SK-N-SH (cell line): ENCODE results near the gene WDR53. TPM values are rescaled to one million over a fixed set of nuclear protein-coding genes. Genes with fewer than 3 reads are reported as not detected.
"Not testable (repeated sequence)": the region's sequence is repeated elsewhere in the genome, so short reads cannot be mapped to it uniquely, and the experiment has no call there.

Experiments
- CTCF ChIA-PET: fragments of 300-600, 350-600 bp; formaldehyde crosslinking; extraction: SDS; loops from one replicate; lab custom pipeline; 2021; lab: Yijun Ruan, JAX
- POLR2A ChIA-PET: fragments of 350-600 bp; sonication (Branson Sonifier 250); formaldehyde crosslinking; extraction: SDS; loops from one replicate; lab custom pipeline; 2020; ENCODE audit warnings: antibody characterized with exemption, inconsistent platforms; lab: Yijun Ruan, JAX
- DNase-seq: peaks from one replicate; pipeline ENCODE4 v3.0.0; 2012
- H2AFZ ChIP-seq: fragments of 200-600 bp; sonication (generic); 2 replicates; pipeline ENCODE4 v1.8.1; 2016; ENCODE audit warnings: antibody characterized with exemption, mild to moderate bottlenecking, low read depth
- H3F3A ChIP-seq: fragments of 200-600 bp; sonication (generic); replicated peaks from 2 replicates; pipeline ENCODE3; 2016; ENCODE audit warnings: antibody characterized with exemption, mild to moderate bottlenecking; ENCODE audit not compliant: insufficient read depth
- H3K27ac ChIP-seq, 2 experiments: fragments of 200-500 bp in 1 of 2; fragments of 200-600 bp in 1 of 2; sonication (Bioruptor generic) in 1 of 2; sonication (generic), shearing (Covaris generic) in 1 of 2; 2 replicates each; pipeline versions ENCODE4 v1.5.1 to v1.6.1; 2014 to 2016; ENCODE audit warnings: low read depth in 2 of 2, inconsistent platforms in 1 of 2, low read length in 1 of 2, mild to moderate bottlenecking in 1 of 2, mixed read lengths in 1 of 2
- H3K27me3 ChIP-seq: fragments of 200-600 bp; sonication (generic), shearing (Covaris generic); 2 replicates; pipeline ENCODE4 v1.6.1; 2016; ENCODE audit warnings: mixed run types; ENCODE audit not compliant: insufficient read depth
- H3K36me3 ChIP-seq, 2 experiments: fragments of 200-500 bp in 1 of 2; fragments of 200-600 bp in 1 of 2; sonication (Bioruptor generic) in 1 of 2; sonication (generic) in 1 of 2; replicated peaks in 1 of 2; 2 replicates each; pipeline versions ENCODE3 to v1.5.1; 2014 to 2016; ENCODE audit warnings: low read length in 1 of 2, mild to moderate bottlenecking in 1 of 2; ENCODE audit not compliant: insufficient read depth in 2 of 2, control insufficient read depth in 1 of 2
- H3K4me1 ChIP-seq, 2 experiments: fragments of 200-500 bp in 1 of 2; fragments of 200-600 bp in 1 of 2; sonication (Bioruptor generic) in 1 of 2; sonication (generic), shearing (Covaris generic) in 1 of 2; 2 replicates each; pipeline versions ENCODE4 v1.5.1 to v1.6.1; 2014 to 2016; ENCODE audit warnings: low read depth in 1 of 2, low read length in 1 of 2, mixed run types in 1 of 2; ENCODE audit not compliant: insufficient read depth in 2 of 2, control insufficient read depth in 1 of 2
- H3K4me2 ChIP-seq: fragments of 200-600 bp; sonication (generic), shearing (Covaris generic); 2 replicates; pipeline ENCODE4 v1.6.1; 2017; ENCODE audit warnings: mixed run types
- H3K4me3 ChIP-seq, 2 experiments: fragments of 200-500 bp in 1 of 2; fragments of 200-600 bp in 1 of 2; sonication (Bioruptor generic) in 1 of 2; sonication (generic), shearing (Covaris generic) in 1 of 2; 2 replicates each; pipeline versions ENCODE4 v1.5.1 to v1.8.1; 2014 to 2016; ENCODE audit warnings: low read depth in 2 of 2, inconsistent platforms in 1 of 2, low read length in 1 of 2, mild to moderate bottlenecking in 1 of 2, mixed read lengths in 1 of 2, moderate library complexity in 1 of 2
- H3K79me2 ChIP-seq: fragments of 200-600 bp; sonication (generic); 2 replicates; pipeline ENCODE4 v1.8.1; 2017; ENCODE audit warnings: mild to moderate bottlenecking; ENCODE audit not compliant: insufficient read depth
- H3K9ac ChIP-seq: fragments of 200-600 bp; sonication (generic); 2 replicates; pipeline ENCODE4 v1.6.1; 2017; ENCODE audit warnings: mixed run types
- H3K9me2 ChIP-seq: fragments of 200-600 bp; sonication (generic); 2 replicates; pipeline ENCODE4 v1.6.1; 2017; ENCODE audit warnings: mixed run types
- H3K9me3 ChIP-seq: fragments of 200-600 bp; sonication (generic); 2 replicates; pipeline ENCODE4 v1.6.1; 2017; ENCODE audit warnings: mixed run types, mild to moderate bottlenecking, moderate library complexity
- H4K20me1 ChIP-seq: fragments of 200-600 bp; sonication (generic); 2 replicates; pipeline ENCODE4 v1.6.1; 2017; ENCODE audit warnings: mild to moderate bottlenecking, mixed run types; ENCODE audit not compliant: insufficient read depth
- EZH2phosphoT487 ChIP-seq: fragments of 200-600 bp; sonication (generic); IDR thresholded peaks from 2 replicates; pipeline ENCODE4 v1.6.1; 2017; ENCODE audit warnings: low read depth, mixed run types, mild to moderate bottlenecking, antibody characterized with exemption, moderate library complexity, borderline replicate concordance
- FOXJ3 ChIP-seq: sonication (generic); formaldehyde crosslinking; IDR thresholded peaks from 2 replicates; pipeline ENCODE4 v1.5.1; 2020; ENCODE audit warnings: mild to moderate bottlenecking, missing genetic modification reagents
- GATA2 ChIP-seq: sonication (generic); formaldehyde crosslinking; IDR thresholded peaks from 2 replicates; pipeline ENCODE4 v1.5.0; 2020; ENCODE audit warnings: mild to moderate bottlenecking, missing genetic modification reagents
- IRF3 ChIP-seq: fragments of 150-350 bp; IDR thresholded peaks from 2 replicates; pipeline ENCODE4 v1.6.1; 2016; ENCODE audit warnings: mild to moderate bottlenecking, low read depth, low read length
- JUND ChIP-seq: IDR thresholded peaks from 2 replicates; pipeline ENCODE4 v1.4.0; 2012
- NFIC ChIP-seq: IDR thresholded peaks from 2 replicates; pipeline ENCODE4 v1.4.0; 2012; ENCODE audit warnings: borderline replicate concordance
- NRF1 ChIP-seq: IDR thresholded peaks from 2 replicates; pipeline ENCODE4 v1.6.1; 2012; ENCODE audit warnings: low read depth, mild to moderate bottlenecking, low read length
- PBX3 ChIP-seq: IDR thresholded peaks from 2 replicates; pipeline ENCODE4; 2012
- RXRA ChIP-seq: IDR thresholded peaks from 2 replicates; pipeline ENCODE4 v1.4.0; 2012; ENCODE audit warnings: low read depth, mild to moderate bottlenecking, borderline replicate concordance
- TEAD4 ChIP-seq: IDR thresholded peaks from 2 replicates; pipeline ENCODE4 v1.4.0; 2012; ENCODE audit warnings: mild to moderate bottlenecking, borderline replicate concordance; ENCODE audit not compliant: insufficient read depth
- USF1 ChIP-seq: IDR thresholded peaks from 2 replicates; pipeline ENCODE4 v1.4.0; 2012; ENCODE audit warnings: low read depth, borderline replicate concordance
- WGBS: methylation state at CpG from one replicate; pipeline ENCODE4 v1.1.6; 2017; ENCODE audit warnings: low lambda C conversion rate; 5-methylcytosine and 5-hydroxymethylcytosine counted together
- polyA plus RNA-seq, 3 experiments: library from polyadenylated mRNA; depleted of rRNA; stranded (reverse); fragments of >200 nt; gene quantifications; 2 replicates each; pipeline ENCODE4 v1.2.3, GENCODE V29; 2012
- TF ChIP-seq, protein P1 (sequence below): IDR thresholded peaks from 2 replicates; pipeline ENCODE4 v1.6.1; 2012; ENCODE audit warnings: mild to moderate bottlenecking, low read depth, low read length, moderate library complexity
- TF ChIP-seq, protein P2 (sequence below): fragments of 200-600 bp; sonication (generic); IDR thresholded peaks from 2 replicates; pipeline ENCODE4 v1.6.1; 2017; ENCODE audit warnings: antibody characterized with exemption, mild to moderate bottlenecking, moderate library complexity

The WDR53 gene
- polyA plus RNA-seq, 1 of the 3 experiments (the other 2 are of a cell fraction) = 7.0 TPM

- Histone ChIP-seq H3K4me2 (no peak overlapping the region), H2AFZ (no peak overlapping the region)
- no peak for DNase-seq
Measured at GRCh38 chr3:196513697-196514349, 54.5 kb downstream of the WDR53 start.

GRCh38 chr3:196511646-196512425, 56.5 kb downstream of the WDR53 start:
- WGBS = 89% methylated on average over 12 of the region's 15 CpGs
- CTCF ChIA-PET, H3K9me2 ChIP-seq, H3K4me3 ChIP-seq, H4K20me1 ChIP-seq, H2AFZ ChIP-seq, POLR2A ChIA-PET, H3K27ac ChIP-seq, H3K27me3 ChIP-seq, H3F3A ChIP-seq, H3K36me3 ChIP-seq, H3K4me2 ChIP-seq, H3K9ac ChIP-seq, H3K9me3 ChIP-seq, H3K4me1 ChIP-seq, DNase-seq, H3K79me2 ChIP-seq: not testable (repeated sequence)

More at GRCh38 chr3:196513697-196514349, 54.5 kb downstream of the WDR53 start:
- Histone ChIP-seq H3K9me2 (no peaks in the 10 kb centered on the region), H3K4me3 (no peak overlapping the region), H4K20me1 (no peaks in the 10 kb centered on the region), H3K79me2 (no peaks in the 10 kb centered on the region), H3K27me3 (no peaks in the 10 kb centered on the region), H3K4me1 (no peaks in the 10 kb centered on the region), H3K36me3 (no peaks in the 10 kb centered on the region), H3K9me3 (no peaks in the 10 kb centered on the region), H3F3A (no peaks in the 10 kb centered on the region), H3K27ac (no peak overlapping the region), H3K9ac (no peak overlapping the region)
- CTCF ChIA-PET = interaction anchor here (1.9 kb wide), 1 partner anchor 15 kb away, joined by 7 read pairs; no protein-coding TSS in a partner anchor
- POLR2A ChIA-PET = no interaction called here
- TF ChIP-seq NFIC = no peak
- TF ChIP-seq EZH2phosphoT487 = no peak
- no peak for TF ChIP-seq JUND
- TF ChIP-seq TEAD4 = no peak
- TF ChIP-seq PBX3 = no peak
- no peak for TF ChIP-seq RXRA
- TF ChIP-seq FOXJ3 (CRISPR knock-in tag) = no peak
- TF ChIP-seq, protein P1, sequence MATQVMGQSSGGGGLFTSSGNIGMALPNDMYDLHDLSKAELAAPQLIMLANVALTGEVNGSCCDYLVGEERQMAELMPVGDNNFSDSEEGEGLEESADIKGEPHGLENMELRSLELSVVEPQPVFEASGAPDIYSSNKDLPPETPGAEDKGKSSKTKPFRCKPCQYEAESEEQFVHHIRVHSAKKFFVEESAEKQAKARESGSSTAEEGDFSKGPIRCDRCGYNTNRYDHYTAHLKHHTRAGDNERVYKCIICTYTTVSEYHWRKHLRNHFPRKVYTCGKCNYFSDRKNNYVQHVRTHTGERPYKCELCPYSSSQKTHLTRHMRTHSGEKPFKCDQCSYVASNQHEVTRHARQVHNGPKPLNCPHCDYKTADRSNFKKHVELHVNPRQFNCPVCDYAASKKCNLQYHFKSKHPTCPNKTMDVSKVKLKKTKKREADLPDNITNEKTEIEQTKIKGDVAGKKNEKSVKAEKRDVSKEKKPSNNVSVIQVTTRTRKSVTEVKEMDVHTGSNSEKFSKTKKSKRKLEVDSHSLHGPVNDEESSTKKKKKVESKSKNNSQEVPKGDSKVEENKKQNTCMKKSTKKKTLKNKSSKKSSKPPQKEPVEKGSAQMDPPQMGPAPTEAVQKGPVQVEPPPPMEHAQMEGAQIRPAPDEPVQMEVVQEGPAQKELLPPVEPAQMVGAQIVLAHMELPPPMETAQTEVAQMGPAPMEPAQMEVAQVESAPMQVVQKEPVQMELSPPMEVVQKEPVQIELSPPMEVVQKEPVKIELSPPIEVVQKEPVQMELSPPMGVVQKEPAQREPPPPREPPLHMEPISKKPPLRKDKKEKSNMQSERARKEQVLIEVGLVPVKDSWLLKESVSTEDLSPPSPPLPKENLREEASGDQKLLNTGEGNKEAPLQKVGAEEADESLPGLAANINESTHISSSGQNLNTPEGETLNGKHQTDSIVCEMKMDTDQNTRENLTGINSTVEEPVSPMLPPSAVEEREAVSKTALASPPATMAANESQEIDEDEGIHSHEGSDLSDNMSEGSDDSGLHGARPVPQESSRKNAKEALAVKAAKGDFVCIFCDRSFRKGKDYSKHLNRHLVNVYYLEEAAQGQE = no peak
- no peak for TF ChIP-seq GATA2 (CRISPR knock-in tag)
- TF ChIP-seq IRF3 = no peak
- no peak for TF ChIP-seq USF1
- TF ChIP-seq, protein P2, sequence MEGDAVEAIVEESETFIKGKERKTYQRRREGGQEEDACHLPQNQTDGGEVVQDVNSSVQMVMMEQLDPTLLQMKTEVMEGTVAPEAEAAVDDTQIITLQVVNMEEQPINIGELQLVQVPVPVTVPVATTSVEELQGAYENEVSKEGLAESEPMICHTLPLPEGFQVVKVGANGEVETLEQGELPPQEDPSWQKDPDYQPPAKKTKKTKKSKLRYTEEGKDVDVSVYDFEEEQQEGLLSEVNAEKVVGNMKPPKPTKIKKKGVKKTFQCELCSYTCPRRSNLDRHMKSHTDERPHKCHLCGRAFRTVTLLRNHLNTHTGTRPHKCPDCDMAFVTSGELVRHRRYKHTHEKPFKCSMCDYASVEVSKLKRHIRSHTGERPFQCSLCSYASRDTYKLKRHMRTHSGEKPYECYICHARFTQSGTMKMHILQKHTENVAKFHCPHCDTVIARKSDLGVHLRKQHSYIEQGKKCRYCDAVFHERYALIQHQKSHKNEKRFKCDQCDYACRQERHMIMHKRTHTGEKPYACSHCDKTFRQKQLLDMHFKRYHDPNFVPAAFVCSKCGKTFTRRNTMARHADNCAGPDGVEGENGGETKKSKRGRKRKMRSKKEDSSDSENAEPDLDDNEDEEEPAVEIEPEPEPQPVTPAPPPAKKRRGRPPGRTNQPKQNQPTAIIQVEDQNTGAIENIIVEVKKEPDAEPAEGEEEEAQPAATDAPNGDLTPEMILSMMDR = no peak
- no peak for TF ChIP-seq NRF1
- 64% methylated on average over 8 of the region's 8 CpGs for WGBS
